Left ventricle myocardium superior (tissue), 1 donor: ENCODE measurements around the gene ESYT2. TPM values are rescaled to one million over a fixed set of nuclear protein-coding genes. Genes with fewer than 3 reads are reported as not detected.
A peak's percentile ranks its signal among the peaks of the same experiment; 100 is the strongest.
"Not testable (repeated sequence)": the region's sequence is repeated elsewhere in the genome, so short reads cannot be mapped to it uniquely, and the experiment has no call there.

Experiments used
- ATAC-seq: fragments of 200-7000 bp; cut with Tn5 transposase; one replicate; pipeline ENCODE4 v1.9.1; 2020; ENCODE audit warnings: mild to moderate bottlenecking, moderate library complexity
- DNase-seq: peaks from one replicate; pipeline ENCODE4 v3.0.0-alpha.2; 2020
- intact Hi-C: fragments of 100-400 bp; cut with micrococcal nuclease; formaldehyde crosslinking; loops from one replicate; pipeline ENCODE4 v1.11.0; 2022
- long read RNA-seq: library from polyadenylated mRNA; unstranded; transcript quantifications from one replicate; pipeline ENCODE4 v2.0.0, GENCODE V29; 2021
- total RNA-seq: library from RNA; stranded (reverse); fragmentation: NEBNext Ultra II Directional; extraction: Animal tissue kit (Norgen Biotek cat#: 25700); gene quantifications from one replicate; pipeline ENCODE4 v1.2.1, GENCODE V29; 2021
- donor health status: DM: no; HTN: yes; CAD: no; lungs with severe emphysema.

Gene ESYT2, protein sequence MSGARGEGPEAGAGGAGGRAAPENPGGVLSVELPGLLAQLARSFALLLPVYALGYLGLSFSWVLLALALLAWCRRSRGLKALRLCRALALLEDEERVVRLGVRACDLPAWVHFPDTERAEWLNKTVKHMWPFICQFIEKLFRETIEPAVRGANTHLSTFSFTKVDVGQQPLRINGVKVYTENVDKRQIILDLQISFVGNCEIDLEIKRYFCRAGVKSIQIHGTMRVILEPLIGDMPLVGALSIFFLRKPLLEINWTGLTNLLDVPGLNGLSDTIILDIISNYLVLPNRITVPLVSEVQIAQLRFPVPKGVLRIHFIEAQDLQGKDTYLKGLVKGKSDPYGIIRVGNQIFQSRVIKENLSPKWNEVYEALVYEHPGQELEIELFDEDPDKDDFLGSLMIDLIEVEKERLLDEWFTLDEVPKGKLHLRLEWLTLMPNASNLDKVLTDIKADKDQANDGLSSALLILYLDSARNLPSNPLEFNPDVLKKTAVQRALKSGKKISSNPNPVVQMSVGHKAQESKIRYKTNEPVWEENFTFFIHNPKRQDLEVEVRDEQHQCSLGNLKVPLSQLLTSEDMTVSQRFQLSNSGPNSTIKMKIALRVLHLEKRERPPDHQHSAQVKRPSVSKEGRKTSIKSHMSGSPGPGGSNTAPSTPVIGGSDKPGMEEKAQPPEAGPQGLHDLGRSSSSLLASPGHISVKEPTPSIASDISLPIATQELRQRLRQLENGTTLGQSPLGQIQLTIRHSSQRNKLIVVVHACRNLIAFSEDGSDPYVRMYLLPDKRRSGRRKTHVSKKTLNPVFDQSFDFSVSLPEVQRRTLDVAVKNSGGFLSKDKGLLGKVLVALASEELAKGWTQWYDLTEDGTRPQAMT
- total RNA-seq = 44.3 TPM
- long read RNA-seq, full-length matches to known transcripts = 49 of 70 reads
- long read RNA-seq, partial matches to known transcripts = 4 of 70 reads
- long read RNA-seq, other reads (novel, unspliced or antisense) = 17 of 70 reads

DNA sequence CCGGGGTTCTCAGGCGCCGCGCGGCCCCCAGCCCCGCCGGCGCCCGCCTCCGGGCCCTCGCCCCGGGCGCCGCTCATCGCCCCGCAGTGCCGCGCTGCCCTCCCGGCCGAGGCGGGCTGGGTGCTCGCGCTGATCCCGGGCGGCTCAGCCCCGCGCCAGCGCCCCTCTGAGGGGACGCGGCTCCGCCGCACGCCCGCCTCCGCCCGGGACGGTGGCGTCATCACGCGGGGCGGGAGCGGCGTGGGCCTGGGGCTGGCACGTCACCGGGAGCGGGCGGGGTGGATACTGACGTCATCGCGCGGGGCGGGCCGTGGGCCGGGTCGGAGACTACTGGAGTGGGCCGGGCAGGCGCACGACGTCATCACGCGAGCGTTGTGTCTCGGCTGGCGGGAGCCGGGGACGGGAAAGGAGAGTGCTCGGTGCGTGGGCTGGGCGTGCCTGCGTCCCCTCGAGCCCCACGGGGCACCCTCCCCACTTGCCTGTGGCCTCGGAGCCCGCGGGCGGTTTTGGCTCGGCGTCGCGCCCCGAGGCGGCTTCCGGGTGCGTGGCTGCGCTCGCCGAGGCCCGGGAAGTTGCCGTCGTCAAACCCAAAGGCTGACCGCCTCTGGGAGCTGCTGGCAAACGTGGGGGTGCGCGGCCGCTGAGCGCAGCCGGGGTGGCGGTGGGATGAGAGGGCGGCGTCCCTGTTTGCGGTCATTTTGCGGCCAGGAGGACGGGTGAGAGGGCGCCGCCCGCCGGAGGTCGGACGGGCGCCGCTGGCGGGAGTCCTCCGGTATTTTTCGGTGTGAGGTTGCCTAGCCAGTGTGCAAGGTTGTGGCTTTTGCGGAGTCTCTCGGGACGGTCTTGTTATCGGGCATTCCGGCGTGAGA is at the start of gene ESYT2:
Gene ESYT2 (minus strand): TSS at position 168 of the 869 bp plus-strand sequence. CDS start 91 bp downstream, at position 77.
- DNase-seq (peak; percentile 100), ATAC-seq (peak; percentile 93)
- intact Hi-C loops = no loop called here

DNA sequence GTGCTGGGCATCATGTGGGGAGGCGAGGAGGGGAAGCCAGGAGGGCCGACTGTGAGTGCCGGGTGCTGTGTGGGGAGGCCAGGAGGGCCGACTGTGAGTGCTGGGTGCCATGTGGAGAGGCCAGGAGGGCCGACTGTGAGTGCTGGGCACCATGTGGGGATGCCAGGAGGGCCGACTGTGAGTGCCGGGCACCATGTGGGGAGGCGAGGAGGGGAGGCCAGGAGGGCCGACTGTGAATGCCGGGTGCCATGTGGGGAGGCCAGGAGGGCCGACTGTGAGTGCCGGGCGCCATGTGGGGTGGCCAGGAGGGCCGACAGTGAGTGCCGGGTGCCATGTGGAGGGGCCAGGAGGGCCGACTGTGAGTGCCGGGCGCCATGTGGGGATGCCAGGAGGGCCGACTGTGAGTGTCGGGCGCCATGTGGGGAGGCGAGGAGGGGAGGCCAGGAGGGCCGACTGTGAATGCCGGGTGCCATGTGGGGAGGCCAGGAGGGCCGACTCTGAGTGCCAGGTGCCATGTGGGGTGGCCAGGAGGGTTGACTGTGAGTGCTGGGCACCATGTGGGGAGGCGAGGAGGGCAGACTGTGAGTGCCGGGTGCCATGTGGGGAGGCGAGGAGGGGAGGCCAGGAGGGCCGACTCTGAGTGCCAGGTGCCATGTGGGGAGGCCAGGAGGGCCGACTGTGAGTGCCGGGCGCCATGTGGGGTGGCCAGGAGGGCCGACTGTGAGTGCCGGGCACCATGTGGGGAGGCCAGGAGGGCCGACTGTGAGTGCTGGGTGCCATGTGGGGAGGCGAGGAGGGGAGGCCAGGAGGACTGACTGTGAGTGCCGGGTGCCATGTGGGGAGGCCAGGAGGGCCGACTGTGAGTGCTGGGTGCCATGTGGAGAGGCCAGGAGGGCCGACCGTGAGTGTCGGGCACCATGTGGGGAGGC is 49.1 kb upstream of the ESYT2 start:
- DNase-seq, intact Hi-C loops, ATAC-seq: not testable (repeated sequence)

DNA sequence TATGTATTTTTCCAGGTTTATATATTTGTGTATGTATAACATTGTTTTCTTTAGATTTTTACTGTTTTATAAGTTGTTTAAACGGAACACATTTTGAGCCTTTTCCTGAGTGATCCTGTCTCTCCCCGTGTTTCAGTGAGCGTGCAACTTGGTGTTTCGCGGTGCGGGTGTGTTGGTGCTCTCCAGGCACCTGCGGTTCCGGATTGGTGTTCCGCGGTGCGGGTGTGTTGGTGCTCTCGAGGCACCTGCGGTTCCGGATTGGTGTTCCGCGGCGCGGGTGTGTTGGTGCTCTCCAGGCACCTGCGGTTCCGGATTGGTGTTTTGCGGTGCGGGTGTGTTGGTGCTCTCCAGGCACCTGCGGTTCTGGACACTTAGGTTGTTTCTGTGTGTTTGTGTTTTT is 47.7 kb upstream of the ESYT2 start:
- ATAC-seq = no peak
- no peak for DNase-seq
- intact Hi-C loops = no loop called here

DNA sequence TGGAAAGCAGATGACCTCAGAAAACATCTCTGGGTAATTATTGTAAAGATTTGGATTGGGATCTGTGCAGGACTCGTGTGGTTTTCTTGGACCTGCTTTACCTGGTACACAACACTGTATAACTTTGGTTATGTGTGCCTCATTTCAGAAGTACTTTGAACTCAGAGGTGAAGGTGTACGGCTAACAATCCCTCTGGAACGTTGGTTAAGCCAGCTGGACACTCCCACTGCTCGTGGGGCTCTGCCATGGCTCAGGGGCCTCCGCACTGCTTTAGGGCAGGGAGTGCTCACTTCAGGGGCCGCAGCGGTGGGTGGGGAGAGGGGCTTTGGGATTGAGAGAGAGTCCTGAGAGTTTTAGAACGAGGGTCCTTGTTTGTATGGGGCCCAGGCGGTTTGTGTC is 40.6 kb upstream of the ESYT2 start:
- intact Hi-C loops = no loop called here
- DNase-seq = no peak
- ATAC-seq = no peak

DNA sequence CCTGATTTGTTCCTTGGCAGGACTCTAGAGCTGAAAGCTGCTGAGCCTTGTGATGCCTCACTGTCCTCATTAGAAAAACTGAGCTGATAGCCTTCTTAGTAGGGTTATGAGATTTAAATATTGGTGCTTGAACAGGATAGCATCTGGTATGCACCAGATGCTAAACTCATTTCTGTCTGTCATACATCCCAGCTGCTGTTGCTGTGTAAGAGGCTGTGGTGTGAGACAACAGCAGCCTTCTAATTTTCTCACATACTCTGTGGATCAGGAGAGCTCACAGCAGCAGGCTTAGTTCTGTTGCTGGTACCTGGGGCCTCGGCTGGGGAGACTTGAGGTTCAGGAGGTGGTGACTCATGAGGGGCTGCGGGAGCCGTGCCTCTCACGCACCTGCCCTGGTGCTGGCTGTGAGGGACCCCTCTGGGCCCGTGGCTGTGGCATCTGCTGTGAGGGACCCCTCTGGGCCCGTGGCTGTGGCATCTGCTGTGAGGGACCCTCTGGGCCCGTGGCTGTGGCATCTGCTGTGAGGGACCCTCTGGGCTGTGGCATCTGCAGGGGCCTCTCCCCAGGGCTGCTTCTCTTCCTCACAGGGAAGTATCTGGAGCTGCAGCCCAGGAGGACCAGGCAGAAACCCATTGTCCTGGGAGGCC is 39.6 kb upstream of the ESYT2 start:
- DNase-seq (no peak), ATAC-seq (peak; percentile 10)
- intact Hi-C loops = no loop called here

DNA sequence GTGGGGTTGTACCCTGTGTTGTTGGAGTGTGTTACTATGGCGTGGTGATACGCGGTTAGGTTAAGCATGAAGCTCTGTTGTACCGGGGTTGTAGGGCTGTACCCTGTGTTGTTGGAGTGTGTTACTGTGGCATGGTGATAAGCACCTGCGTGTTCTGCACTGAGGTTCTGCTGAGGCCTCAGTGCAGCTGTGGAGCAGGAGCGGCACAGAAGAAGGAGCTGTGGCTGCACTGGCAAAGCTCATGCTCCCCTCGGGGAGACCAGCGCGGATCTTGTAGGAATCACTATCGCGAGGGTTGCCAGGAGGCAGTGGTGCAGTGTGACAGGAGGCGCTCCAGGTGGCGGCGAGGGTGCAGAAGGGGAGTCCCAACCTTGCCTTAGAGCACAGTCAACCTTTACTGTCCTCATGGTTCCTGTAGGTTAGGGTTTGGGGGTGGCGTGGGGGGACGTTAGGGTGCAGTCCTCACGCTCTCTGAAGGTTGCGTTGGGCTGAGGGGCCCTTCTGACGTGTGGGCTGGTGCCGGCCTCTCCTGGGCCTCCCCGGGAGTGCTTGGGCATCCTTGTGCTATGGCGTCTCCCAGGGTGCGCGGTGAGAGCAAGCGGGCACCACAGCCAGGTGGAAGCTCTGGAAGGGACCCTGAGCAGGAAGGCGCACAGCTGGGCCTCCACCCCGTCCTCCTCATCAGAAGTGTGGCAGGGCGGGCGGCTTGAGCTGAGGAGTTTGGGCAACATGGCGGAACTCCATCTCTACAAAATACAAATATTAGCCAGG is 38.1 kb upstream of the ESYT2 start:
- intact Hi-C loops = no loop called here
- DNase-seq = no peak
- no peak for ATAC-seq

DNA sequence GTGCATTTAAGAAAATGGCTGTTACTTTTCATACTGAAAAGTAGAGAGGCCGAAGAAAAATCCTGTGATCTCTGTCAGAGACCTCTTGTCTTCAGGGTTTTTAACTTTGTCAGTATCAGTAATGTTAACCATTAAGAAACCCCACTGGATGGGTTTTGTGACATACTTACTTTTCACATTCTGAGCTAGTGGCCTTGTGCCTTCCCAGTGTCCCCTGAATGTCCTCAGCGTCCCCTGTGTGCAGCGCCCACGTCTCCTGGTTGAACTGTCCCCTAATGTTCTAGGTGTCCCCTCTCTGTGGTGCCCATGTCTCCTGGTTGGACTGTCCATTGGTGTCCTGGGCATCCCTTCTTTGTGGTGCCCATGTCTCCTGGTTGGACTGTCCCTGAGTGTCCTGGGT is 36.7 kb upstream of the ESYT2 start:
- intact Hi-C loops = no loop called here
- ATAC-seq (no peak), DNase-seq (no peak)

DNA sequence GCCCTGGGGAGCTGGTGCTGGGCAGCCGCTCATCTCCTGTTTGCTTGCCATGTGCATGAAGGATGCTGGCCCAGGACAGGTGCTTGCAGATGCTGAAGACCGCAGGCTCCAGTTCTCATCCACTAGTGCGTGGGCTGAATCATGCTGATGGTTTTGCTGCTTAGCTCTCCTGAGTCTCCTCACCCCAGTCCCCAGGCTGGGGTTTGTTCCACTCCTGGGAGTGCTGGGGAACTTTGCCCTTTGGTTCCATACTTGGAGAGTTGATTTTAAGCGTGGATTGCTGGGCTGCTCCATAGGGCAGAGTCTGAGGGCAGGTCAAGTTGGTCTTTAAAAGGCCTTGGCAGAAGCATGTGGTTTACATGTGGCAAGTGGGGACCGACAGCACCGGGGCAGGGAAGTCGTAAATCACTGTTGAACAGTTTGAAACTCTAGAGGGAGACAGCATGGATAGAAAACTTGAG is 36.2 kb upstream of the ESYT2 start:
- DNase-seq = no peak
- intact Hi-C loops = no loop called here
- ATAC-seq = no peak

DNA sequence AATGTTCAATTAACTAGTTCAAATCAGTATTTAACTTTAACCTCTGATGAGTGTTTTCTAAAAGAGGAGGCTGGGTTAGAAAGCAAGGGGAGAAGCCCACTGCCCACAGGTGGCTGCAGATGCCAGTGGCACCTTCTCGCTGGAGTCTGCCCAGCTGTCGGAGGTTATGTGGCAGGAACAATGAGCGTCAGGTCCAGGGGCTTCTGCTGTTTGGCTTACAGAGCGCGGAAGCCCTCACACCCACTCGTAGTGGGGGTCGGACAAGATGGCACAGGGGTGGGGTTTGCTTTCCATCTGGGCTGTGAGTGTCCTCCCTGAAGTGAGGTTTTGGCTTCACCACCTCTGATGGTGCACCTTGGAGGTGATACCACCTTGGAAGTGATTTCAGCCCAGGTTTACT is 35.5 kb upstream of the ESYT2 start:
- ATAC-seq (no peak), DNase-seq (no peak)
- intact Hi-C loops = no loop called here

DNA sequence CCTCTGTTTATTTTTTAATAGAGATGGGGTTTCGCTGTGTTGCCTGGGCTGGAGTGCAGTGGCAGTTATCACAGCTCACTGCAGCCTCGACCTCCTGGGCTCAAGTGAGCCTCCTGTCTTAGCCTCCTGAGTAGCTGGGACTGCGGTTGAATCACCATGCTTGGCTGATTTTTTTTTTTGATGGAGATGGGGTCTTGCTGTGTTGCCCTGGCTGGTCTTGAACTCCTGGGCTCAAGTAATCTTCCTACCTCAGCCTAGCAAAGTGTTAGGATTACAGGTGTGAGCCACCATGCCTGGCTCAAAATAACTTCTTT is 35.2 kb upstream of the ESYT2 start:
- intact Hi-C loops = no loop called here
- DNase-seq (no peak), ATAC-seq (no peak)

DNA sequence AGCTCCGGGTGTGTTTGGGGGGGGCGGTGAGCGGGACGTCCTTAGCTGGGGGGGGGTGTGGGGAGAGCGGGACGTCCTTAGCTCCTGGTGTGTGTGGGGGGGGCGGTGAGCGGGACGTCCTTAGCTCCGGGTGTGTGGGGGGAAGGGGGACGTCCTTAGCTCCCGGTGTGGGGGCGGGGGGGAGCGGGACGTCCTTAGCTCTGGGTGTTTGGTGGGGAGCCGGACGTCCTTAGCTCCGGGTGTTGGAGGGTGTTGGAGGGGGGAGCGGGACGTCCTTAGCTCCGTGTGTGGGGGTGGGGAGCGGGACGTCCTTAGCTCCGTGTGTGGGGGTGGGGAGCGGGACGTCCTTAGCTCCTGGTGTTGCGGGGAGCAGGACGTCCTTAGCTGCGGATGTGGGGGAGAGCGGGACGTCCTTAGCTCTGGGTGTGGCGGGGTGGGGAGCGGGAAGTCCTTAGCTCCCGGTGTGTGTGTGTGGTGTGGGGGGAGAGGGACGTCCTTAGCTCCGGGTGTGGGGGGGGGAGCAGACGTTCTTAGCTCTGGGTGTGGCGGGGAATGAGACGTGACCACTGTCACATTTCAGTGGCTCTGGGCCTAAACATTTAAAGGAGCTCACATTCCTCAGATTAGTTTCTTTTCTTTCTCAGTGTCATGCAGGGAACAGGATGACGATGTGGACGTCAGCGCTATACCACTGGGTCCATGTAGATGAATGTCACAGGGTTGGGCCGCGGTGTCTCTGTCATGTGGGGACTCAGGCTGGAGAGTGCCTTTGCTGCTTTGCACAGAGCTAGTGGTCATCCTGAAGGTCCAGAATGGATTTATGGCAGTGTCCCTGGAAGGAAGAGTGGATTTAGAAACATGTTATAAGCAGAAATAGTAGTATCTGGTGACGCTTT is 34.5 kb upstream of the ESYT2 start:
- peak; percentile 90 for ATAC-seq
- intact Hi-C loops = no loop called here
- peak; percentile 89 for DNase-seq

DNA sequence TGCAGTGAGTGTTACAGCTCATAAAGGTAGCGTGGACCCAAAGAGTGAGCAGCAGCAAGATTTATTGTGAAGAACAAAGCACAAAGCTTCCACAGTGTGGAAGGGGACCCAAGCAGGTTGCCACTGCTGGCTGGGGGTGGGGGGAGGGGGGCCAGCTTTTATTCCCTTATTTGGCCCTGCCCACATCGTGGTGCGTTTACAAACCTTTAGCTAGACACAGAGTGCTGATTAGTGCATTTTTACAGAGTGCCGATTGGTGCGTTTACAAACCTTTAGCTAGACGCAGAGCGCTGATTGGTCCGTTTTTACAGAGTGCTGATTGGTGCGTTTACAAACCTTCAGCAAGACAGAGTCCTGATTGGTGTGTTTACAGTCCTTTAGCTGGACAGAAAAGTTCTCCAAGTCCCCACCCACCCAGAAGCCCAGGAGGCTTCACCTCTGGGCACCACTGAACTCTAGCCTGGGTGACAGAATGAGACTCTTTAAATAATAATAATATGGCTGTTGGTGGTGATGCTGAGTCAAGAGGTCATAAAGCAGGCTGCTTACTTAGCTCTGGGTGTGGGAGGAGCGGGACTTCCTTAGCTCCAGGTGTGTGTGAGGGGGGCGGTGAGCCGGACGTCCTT is 33.8 kb upstream of the ESYT2 start:
- DNase-seq, intact Hi-C loops: not testable (repeated sequence)
- peak; percentile 10 for ATAC-seq

DNA sequence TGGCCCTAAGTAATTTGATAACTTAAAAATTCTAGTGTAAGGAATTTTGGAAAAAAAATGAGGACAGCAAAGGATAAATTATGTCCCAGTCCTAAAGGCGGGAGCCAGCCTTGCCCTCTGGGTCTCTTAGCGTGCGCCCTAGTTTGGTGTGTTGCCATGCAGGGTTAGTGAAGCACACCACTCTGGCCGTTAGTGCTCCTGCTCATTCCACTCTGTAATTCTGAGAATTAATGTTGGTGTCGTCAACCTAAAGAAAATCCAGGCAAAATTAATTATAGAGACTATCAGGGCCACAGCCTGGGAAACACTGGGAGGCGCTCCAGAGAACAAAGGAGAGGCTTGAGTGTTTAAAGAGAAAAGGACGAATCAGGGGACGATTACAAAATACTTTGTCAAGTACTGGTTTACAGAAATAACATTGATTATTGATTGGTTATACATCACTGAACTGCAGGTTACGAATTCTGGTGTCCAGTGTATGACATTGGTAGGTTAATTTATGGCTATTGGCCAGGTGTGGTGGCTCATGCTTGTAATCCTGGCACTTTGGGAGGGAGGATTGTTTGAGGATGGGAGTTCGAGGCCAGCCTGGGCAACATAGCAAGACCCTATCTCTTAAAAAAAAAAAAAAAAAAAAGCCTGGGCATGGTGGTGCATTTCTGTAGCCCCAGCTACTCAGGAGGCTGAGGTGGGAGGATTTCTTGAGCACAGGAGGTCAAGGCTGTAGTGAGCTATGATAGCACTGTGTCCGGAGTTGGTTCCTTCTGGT is 32.8 kb upstream of the ESYT2 start:
- no peak for DNase-seq
- intact Hi-C loops = no loop called here
- no peak for ATAC-seq

DNA sequence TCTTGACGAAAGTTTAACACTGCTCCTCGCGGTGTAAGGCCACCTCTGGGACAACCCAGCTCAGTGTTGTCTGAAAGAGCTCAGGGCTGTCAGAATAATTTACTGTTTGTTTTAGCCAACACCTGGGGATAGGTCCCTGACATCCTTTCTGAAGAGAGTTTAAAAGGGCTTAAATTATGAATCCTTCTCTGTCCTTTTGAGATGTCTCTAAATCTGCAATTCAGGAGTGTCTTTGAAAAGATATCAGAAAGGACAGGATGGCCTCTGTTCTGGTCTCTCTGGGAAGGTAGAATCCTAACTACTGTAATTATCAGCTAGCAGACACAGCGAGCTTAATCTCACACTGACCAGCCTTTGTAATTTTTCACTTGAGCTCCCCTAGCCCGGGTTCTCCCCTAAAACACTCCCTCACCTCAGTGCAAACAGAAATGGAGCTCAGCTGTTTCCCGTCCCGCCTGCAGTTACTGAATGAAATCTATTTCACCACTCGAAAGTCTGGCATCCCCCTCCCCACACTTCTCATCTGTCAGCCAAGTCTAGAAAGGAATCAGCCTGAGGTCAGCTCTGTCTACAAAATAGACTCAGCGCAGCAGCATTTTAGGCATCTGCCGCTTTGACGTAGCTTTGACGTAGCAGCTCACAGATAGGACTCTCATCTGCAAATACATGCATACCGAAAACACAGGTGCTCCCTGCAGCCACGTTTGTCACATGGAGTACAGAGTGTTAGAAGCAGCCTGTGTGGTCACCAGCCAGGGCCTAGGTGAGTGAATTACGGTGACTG is 31.9 kb upstream of the ESYT2 start:
- intact Hi-C loops = no loop called here
- no peak for ATAC-seq
- DNase-seq = no peak
